GM23248 (cell line): ENCODE data around the gene REV3L.

Experiments used
- EZH2 ChIP-seq: fragments of 200-600 bp; sonication (generic); IDR thresholded peaks from 2 replicates; pipeline ENCODE4 v1.6.1; 2018; ENCODE audit warnings: antibody characterized with exemption, mild to moderate bottlenecking; ENCODE audit not compliant: insufficient read depth, poor library complexity, severe bottlenecking
- EZH2phosphoT487 ChIP-seq: fragments of 200-600 bp; sonication (generic); IDR thresholded peaks from 2 replicates; pipeline ENCODE4 v1.6.1; 2018; ENCODE audit warnings: antibody characterized with exemption, moderate library complexity, mild to moderate bottlenecking, low read depth; ENCODE audit not compliant: insufficient read depth

DNA sequence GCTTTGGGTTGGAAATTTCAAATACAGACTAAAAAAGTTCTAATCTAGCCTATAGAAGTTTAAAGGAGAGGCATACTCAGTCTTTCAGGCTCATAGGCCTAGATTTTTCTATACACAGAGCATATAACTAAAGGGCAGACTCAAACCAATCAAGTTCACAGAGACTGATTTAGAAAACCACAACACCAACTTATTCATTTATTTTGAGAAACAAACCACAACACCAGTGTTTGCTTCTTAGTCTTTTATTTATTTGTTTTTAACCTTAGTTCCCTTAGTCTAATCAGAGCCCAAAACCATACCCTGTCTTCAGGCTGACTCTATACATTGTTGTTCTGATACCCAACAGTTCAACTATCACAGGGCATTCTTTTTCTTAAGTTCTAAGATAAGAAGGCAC, 103.7 kb downstream of the REV3L start:
- TF ChIP-seq EZH2phosphoT487 (no peak), EZH2 (no peak)
